Panc1 (cell line): ENCODE results near the gene WAS. TPM values are rescaled to one million over a fixed set of nuclear protein-coding genes. Genes with fewer than 3 reads are reported as not detected.

Experiments
- ATAC-seq: fragments of 200-7000 bp; cut with Tn5 transposase; 2 replicates; pipeline ENCODE4 v1.9.1; 2020; ENCODE audit warnings: mild to moderate bottlenecking, moderate library complexity
- BruUV-seq: library from RNA; stranded (reverse); fragments of 400-500 nt; replicated peaks from 2 replicates; lab custom pipeline; 2021; lab: Mats Ljungman, UMichigan
- CTCF ChIA-PET: fragments of 300-600 bp; sonication (Branson Sonifier 250); formaldehyde crosslinking; loops from one replicate; lab custom pipeline; 2022; ENCODE audit warnings: antibody characterized with exemption; lab: Charles Lee
- POLR2A ChIA-PET: fragments of 300-600 bp; sonication (Branson Sonifier 250); formaldehyde crosslinking; loops from one replicate; lab custom pipeline; 2022; ENCODE audit warnings: antibody characterized with exemption; lab: Charles Lee
- DNase-seq: peaks from one replicate; pipeline ENCODE4 v3.0.0-alpha.2; 2010; ENCODE audit warnings: low read depth, low spot score
- H3K27ac ChIP-seq: 2 replicates; pipeline ENCODE4 v1.5.1; 2011; ENCODE audit warnings: mild to moderate bottlenecking, low read length, inconsistent platforms
- H3K27me3 ChIP-seq: fragments of 200-500 bp; sonication (Bioruptor generic); 2 replicates; pipeline ENCODE4 v1.6.0; 2014; ENCODE audit warnings: low read length, inconsistent platforms; ENCODE audit not compliant: control insufficient read depth, insufficient read depth
- H3K36me3 ChIP-seq: fragments of 200-500 bp; sonication (Bioruptor generic); 2 replicates; pipeline ENCODE4 v1.5.1; 2014; ENCODE audit warnings: inconsistent platforms, mild to moderate bottlenecking, low read length, moderate library complexity; ENCODE audit not compliant: control insufficient read depth, insufficient read depth
- H3K4me1 ChIP-seq: 2 replicates; pipeline ENCODE4 v1.5.1; 2011; ENCODE audit warnings: inconsistent platforms, mild to moderate bottlenecking, low read length, moderate library complexity; ENCODE audit not compliant: control insufficient read depth, insufficient read depth
- H3K4me3 ChIP-seq, 2 experiments: 2 replicates each; pipeline ENCODE4 v1.5.1; 2011 to 2012; ENCODE audit warnings: low read depth in 2 of 2, low read length in 2 of 2, mild to moderate bottlenecking in 2 of 2, inconsistent platforms in 1 of 2, moderate library complexity in 1 of 2
- H3K9me3 ChIP-seq: fragments of 200-500 bp; sonication (Bioruptor generic); 2 replicates; pipeline ENCODE4 v1.5.1; 2014; ENCODE audit warnings: low read depth, mild to moderate bottlenecking, inconsistent platforms, low read length, moderate library complexity; ENCODE audit not compliant: control insufficient read depth, insufficient read depth
- POLR2AphosphoS5 ChIP-seq: IDR thresholded peaks from 2 replicates; pipeline ENCODE4 v1.6.1; 2012; ENCODE audit warnings: mild to moderate bottlenecking, low read depth, low read length, moderate library complexity
- REST ChIP-seq, 2 experiments: IDR thresholded peaks; 2 replicates each; pipeline ENCODE4 v1.6.1; 2011 to 2012; ENCODE audit warnings: low read depth in 2 of 2, control low read depth in 1 of 2, low read length in 1 of 2, mild to moderate bottlenecking in 1 of 2, moderate library complexity in 1 of 2; ENCODE audit not compliant: insufficient read depth in 1 of 2
- SIN3A ChIP-seq: IDR thresholded peaks from 2 replicates; pipeline ENCODE4 v1.6.1; 2012; ENCODE audit warnings: low read depth, mild to moderate bottlenecking, low read length, moderate library complexity, borderline replicate concordance; ENCODE audit not compliant: insufficient read depth
- TCF7L2 ChIP-seq: IDR thresholded peaks from 2 replicates; pipeline ENCODE4 v1.6.1; 2011; ENCODE audit warnings: mild to moderate bottlenecking, low read depth, low read length, inconsistent platforms
- in situ Hi-C: cut with HindIII; loops from 2 replicates; pipeline ENCODE4 v1.10.0; 2016; ENCODE audit warnings: low sequenced_read_pairs, low pct_unique_long_range_greater_than_20kb
- intact Hi-C: fragments of 100-400 bp; cut with micrococcal nuclease; formaldehyde crosslinking; loops from one replicate; pipeline ENCODE4 v1.10.0; 2022; ENCODE audit not compliant: unreplicated experiment
- total RNA-seq: library from RNA; stranded (reverse); gene quantifications from one replicate; pipeline ENCODE4 v1.2.1, GENCODE V29; 2021; ENCODE audit not compliant: unreplicated experiment
- TF ChIP-seq, protein P1 (sequence below): fragments of 450-650 bp; IDR thresholded peaks from 2 replicates; pipeline ENCODE4 v1.5.1; 2017; ENCODE audit warnings: mild to moderate bottlenecking

Gene WAS
- total RNA-seq, 1 experiment from 2014 or later, result 0.82 TPM

GRCh38 chrX:48664156-48664555, 19.4 kb upstream of the WAS start:
- no peak for ATAC-seq
- in situ Hi-C loops, result no loop called here
- Histone ChIP-seq H3K4me1 (no peaks in the 10 kb centered on the region), H3K27me3 (no peaks in the 10 kb centered on the region), H3K4me3 (no peak overlapping the region), H3K27ac (no peak overlapping the region), H3K9me3 (no peaks in the 10 kb centered on the region), H3K36me3 (no peaks in the 10 kb centered on the region)
- ChIA-PET POLR2A (no interaction called here), CTCF (no interaction called here)
- BruUV-seq, result no TSS peak
- TF ChIP-seq REST (IDR thresholded peaks at IDR 0.05; ENCODE audit: insufficient read depth in 1 of 2, low read depth in 2 of 2, low read length in 1 of 2) (no peak), TCF7L2 (no peak), SIN3A (no peak), POLR2AphosphoS5 (no peak)
- TF ChIP-seq, protein P1, sequence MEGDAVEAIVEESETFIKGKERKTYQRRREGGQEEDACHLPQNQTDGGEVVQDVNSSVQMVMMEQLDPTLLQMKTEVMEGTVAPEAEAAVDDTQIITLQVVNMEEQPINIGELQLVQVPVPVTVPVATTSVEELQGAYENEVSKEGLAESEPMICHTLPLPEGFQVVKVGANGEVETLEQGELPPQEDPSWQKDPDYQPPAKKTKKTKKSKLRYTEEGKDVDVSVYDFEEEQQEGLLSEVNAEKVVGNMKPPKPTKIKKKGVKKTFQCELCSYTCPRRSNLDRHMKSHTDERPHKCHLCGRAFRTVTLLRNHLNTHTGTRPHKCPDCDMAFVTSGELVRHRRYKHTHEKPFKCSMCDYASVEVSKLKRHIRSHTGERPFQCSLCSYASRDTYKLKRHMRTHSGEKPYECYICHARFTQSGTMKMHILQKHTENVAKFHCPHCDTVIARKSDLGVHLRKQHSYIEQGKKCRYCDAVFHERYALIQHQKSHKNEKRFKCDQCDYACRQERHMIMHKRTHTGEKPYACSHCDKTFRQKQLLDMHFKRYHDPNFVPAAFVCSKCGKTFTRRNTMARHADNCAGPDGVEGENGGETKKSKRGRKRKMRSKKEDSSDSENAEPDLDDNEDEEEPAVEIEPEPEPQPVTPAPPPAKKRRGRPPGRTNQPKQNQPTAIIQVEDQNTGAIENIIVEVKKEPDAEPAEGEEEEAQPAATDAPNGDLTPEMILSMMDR, result no peak
- no peak for DNase-seq
- intact Hi-C loops, result no loop called here

- Histone ChIP-seq H3K4me1 (no peaks in the 10 kb centered on the region), H3K27ac (no peak overlapping the region), H3K36me3 (no peaks in the 10 kb centered on the region), H3K27me3 (no peaks in the 10 kb centered on the region), H3K9me3 (no peaks in the 10 kb centered on the region), H3K4me3 (no peak overlapping the region)
- ATAC-seq (0 out of 2 replicates have a peak, but pooled peaks have one; percentile 63), DNase-seq (no peak)
- BruUV-seq, result no TSS peak
- CTCF ChIA-PET, result no interaction called here
- in situ Hi-C loops (no loop called here), intact Hi-C loops (no loop called here)
- POLR2A ChIA-PET, result no interaction called here
- TF ChIP-seq TCF7L2 (no peak), REST (IDR thresholded peaks at IDR 0.05; ENCODE audit: insufficient read depth in 1 of 2, low read depth in 2 of 2, low read length in 1 of 2) (no peak), SIN3A (no peak), POLR2AphosphoS5 (no peak)
- TF ChIP-seq, protein P1, result no peak
Observed at GRCh38 chrX:48665991-48666390, 17.6 kb upstream of the WAS start.
